GM12864 (cell line): ENCODE data around the gene TSSC4.

Experiments
- DNase-seq: peaks from one replicate; pipeline ENCODE4 v3.0.0-alpha.2; 2011; ENCODE audit warnings: low read depth
- H3K4me3 ChIP-seq: 2 replicates; pipeline ENCODE4 v1.5.1; 2011; ENCODE audit warnings: mild to moderate bottlenecking, low read depth, low read length, control low read depth
- CTCF ChIP-seq: IDR thresholded peaks from 2 replicates; pipeline ENCODE4 v1.5.1; 2011; ENCODE audit warnings: low read depth, mild to moderate bottlenecking, moderate library complexity, low read length, control low read depth, inconsistent platforms; ENCODE audit errors: missing control alignments

The TSSC4 gene

GRCh38 chr11:2420502-2421225 is 20.1 kb downstream of the TSSC4 start:
- no peak overlapping the region for H3K4me3 ChIP-seq
- no peak for DNase-seq
- TF ChIP-seq CTCF = peak; percentile 89

GRCh38 chr11:2421226-2421994 is 20.9 kb downstream of the TSSC4 start:
- no peak for DNase-seq
- TF ChIP-seq CTCF = no peak
- no peak overlapping the region for H3K4me3 ChIP-seq

- no peak for TF ChIP-seq CTCF
- DNase-seq = no peak
- no peak overlapping the region for H3K4me3 ChIP-seq
Observed at GRCh38 chr11:2421996-2422395, 21.4 kb downstream of the TSSC4 start.

- no peak for TF ChIP-seq CTCF
- no peak overlapping the region for H3K4me3 ChIP-seq
- no peak for DNase-seq
Observed at GRCh38 chr11:2422461-2423156, 22.1 kb downstream of the TSSC4 start.

GRCh38 chr11:2423157-2424025 is 22.8 kb downstream of the TSSC4 start:
- TF ChIP-seq CTCF = no peak
- DNase-seq = no peak
- no peak overlapping the region for H3K4me3 ChIP-seq

- TF ChIP-seq CTCF = no peak
- no peak for DNase-seq
Observed at GRCh38 chr11:2424811-2425495, 24.4 kb downstream of the TSSC4 start.

More at GRCh38 chr11:2424811-2425495, 24.4 kb downstream of the TSSC4 start:
- H3K4me3 ChIP-seq = no peak overlapping the region
